Left ventricle myocardium inferior (tissue), 1 donor: ENCODE results near the gene ANGPT4. TPM values are rescaled to one million over a fixed set of nuclear protein-coding genes. Genes with fewer than 3 reads are reported as not detected.

Source experiments
- DNase-seq: peaks from one replicate; pipeline ENCODE4 v3.0.0-alpha.2; 2020
- H3K27ac ChIP-seq: fragments of 200-600 bp; replicated peaks from 2 replicates; pipeline ENCODE4 v1.8.0; 2021
- H3K27me3 ChIP-seq: fragments of 200-600 bp; 2 replicates; pipeline ENCODE4 v1.8.0; 2021; ENCODE audit warnings: low read depth
- H3K36me3 ChIP-seq: fragments of 200-600 bp; 2 replicates; pipeline ENCODE4 v1.8.0; 2021
- H3K4me1 ChIP-seq: fragments of 200-600 bp; 2 replicates; pipeline ENCODE4 v1.8.0; 2021
- H3K4me3 ChIP-seq: fragments of 200-600 bp; 2 replicates; pipeline ENCODE4 v1.8.0; 2021; ENCODE audit warnings: mild to moderate bottlenecking, moderate library complexity
- H3K9me3 ChIP-seq: fragments of 200-600 bp; replicated peaks from 2 replicates; pipeline ENCODE4 v1.8.0; 2021
- CTCF ChIP-seq: fragments of 200-600 bp; IDR thresholded peaks from 2 replicates; pipeline ENCODE4 v1.8.0; 2021; ENCODE audit warnings: antibody characterized with exemption, mild to moderate bottlenecking, borderline replicate concordance
- intact Hi-C: fragments of 100-400 bp; cut with micrococcal nuclease; formaldehyde crosslinking; loops from one replicate; pipeline ENCODE4 v1.11.0; 2022
- total RNA-seq: library from RNA; stranded (reverse); fragmentation: NEBNext Ultra II Directional; extraction: Animal tissue kit (Norgen Biotek cat#: 25700); gene quantifications from one replicate; pipeline ENCODE4 v1.2.1, GENCODE V29; 2021
- donor health status: DM: no; HTN: yes; CAD: no; lungs with severe emphysema.

ANGPT4 gene
- total RNA-seq, 1 donor from 2014 or later: 0.05 TPM

DNA sequence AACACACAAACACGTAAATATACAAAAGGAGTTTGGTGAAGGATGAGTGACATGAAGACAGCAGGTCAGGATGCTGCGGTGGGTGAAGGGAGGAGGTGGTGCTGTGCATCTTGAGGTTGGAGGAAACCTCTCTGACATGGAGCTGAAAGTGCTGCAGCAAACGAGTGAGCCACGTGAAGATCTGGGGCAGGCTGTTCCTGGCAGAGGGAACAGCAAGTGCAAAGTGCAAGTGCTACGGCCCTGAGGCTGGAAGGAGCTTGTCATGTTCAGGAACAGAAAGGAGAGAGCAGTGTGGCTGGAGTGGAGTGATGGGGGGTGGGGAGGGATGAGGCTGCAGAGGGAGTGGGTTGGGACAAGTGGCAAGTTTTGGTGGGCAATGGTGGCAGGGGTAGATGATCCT lies 24.8 kb upstream of the ANGPT4 start:
- no peaks in the 10 kb centered on the region for H3K9me3 ChIP-seq
- TF ChIP-seq CTCF: no peak

DNA sequence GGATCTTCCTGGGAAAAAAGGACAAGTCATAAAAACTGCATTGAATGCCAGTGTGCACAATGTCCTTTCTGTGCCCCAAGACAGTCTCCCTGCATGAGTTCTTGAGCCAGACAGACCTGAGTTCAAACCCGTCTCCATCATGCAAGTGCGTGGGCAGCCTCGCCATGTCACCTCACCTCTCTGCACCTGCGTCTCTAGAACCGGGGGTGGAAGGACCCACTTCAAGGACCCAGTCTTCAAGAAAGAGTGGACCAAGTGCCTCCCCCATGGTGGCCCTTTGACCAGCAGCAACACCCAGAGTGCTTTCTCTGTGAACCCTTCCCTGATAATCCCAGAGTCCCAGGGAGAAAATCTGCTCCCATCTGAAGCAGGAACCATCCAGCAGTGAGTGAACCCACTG lies 23.5 kb upstream of the ANGPT4 start:
- Histone ChIP-seq H3K27ac (no peak overlapping the region), H3K4me3 (no peak overlapping the region), H3K9me3 (no peaks in the 10 kb centered on the region), H3K36me3 (no peaks in the 10 kb centered on the region), H3K4me1 (no peaks in the 10 kb centered on the region), H3K27me3 (peaks cover 58% of the 10 kb centered on the region)
- DNase-seq: no peak
- intact Hi-C loops: no loop called here
- TF ChIP-seq CTCF: no peak

More for the DNA sequence above, 24.8 kb upstream of the ANGPT4 start:
- Histone ChIP-seq H3K4me1 (no peaks in the 10 kb centered on the region), H3K27me3 (peaks cover 72% of the 10 kb centered on the region), H3K4me3 (no peak overlapping the region), H3K36me3 (no peaks in the 10 kb centered on the region), H3K27ac (no peak overlapping the region)
- no peak for DNase-seq
- intact Hi-C loops: no loop called here

GRCh38 chr20:934186-934840 lies 18.2 kb upstream of the ANGPT4 start:
- H3K4me1 ChIP-seq: no peaks in the 10 kb centered on the region
- no peak overlapping the region for H3K27ac ChIP-seq
- H3K9me3 ChIP-seq: peaks cover 33% of the 10 kb centered on the region
- TF ChIP-seq CTCF: no peak
- H3K27me3 ChIP-seq: peaks cover 16% of the 10 kb centered on the region
- no peaks in the 10 kb centered on the region for H3K36me3 ChIP-seq
- DNase-seq: no peak
- intact Hi-C loops: no loop called here
- no peak overlapping the region for H3K4me3 ChIP-seq

- H3K27me3 ChIP-seq: peaks cover 15% of the 10 kb centered on the region
- no peaks in the 10 kb centered on the region for H3K36me3 ChIP-seq
- H3K9me3 ChIP-seq: peaks cover 33% of the 10 kb centered on the region
- no peak overlapping the region for H3K27ac ChIP-seq
- H3K4me1 ChIP-seq: no peaks in the 10 kb centered on the region
- intact Hi-C loops: no loop called here
- no peak overlapping the region for H3K4me3 ChIP-seq
- DNase-seq: no peak
- TF ChIP-seq CTCF: no peak
Observed at GRCh38 chr20:933029-933428, 16.9 kb upstream of the ANGPT4 start.

DNA sequence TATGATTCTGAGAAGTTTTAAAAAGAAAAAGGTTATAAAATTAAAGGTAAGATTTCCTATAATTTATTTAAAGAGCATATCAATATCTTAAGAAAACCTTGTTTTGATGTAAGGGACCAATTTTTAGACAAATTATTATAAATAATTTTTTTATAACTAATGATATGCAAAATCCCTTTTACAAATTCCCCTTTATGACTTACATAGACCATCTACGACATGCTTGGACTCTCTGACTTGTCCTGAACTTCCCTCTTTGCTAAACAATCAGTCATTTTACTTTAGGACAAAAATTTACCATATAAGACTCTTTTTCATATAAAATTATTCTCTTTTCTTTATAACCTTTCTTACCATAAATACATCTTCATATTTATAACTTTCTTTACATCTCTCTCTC lies 15.3 kb upstream of the ANGPT4 start:
- Histone ChIP-seq H3K27ac (no peak overlapping the region), H3K4me1 (peaks cover 2% of the 10 kb centered on the region), H3K4me3 (no peak overlapping the region), H3K36me3 (no peaks in the 10 kb centered on the region), H3K9me3 (peaks cover 33% of the 10 kb centered on the region), H3K27me3 (peaks cover 26% of the 10 kb centered on the region)
- DNase-seq: no peak
- intact Hi-C loops: no loop called here
- no peak for TF ChIP-seq CTCF
